ENCODE results near the gene CECR2.

The CECR2 gene

DNA sequence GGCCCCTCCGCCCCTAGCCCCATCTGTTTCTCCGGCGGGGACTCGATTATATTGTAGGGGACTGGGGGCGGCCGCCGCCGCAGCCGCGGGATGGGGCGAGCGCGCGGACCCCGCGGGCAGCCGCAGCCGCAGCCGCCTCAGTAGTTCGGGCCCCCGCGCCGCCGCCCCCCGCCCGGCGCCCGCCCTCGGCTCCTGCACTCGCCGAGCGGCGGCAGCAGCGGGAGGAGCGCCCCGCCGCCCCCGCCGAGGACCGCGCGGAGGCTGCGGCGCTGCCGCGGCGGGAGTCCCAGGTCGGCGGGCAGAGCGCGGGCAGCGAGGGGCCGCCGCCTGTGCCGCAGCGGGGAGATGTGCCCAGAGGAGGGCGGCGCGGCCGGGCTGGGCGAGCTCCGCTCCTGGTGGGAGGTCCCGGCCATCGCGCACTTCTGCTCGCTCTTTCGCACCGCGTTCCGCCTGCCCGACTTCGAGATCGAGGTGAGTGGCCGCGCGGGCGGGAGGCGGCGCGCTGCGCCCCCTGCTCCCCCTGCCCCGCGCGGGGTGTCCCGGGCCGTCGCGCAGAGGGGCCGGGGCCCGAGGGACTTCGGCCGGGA, at the start of gene CECR2:
CECR2 (plus strand) TSS at position 22 of the 587 bp plus-strand sequence; CDS start at position 346, 324 bp downstream.
- peak; percentile 46 for DNase-seq

DNA sequence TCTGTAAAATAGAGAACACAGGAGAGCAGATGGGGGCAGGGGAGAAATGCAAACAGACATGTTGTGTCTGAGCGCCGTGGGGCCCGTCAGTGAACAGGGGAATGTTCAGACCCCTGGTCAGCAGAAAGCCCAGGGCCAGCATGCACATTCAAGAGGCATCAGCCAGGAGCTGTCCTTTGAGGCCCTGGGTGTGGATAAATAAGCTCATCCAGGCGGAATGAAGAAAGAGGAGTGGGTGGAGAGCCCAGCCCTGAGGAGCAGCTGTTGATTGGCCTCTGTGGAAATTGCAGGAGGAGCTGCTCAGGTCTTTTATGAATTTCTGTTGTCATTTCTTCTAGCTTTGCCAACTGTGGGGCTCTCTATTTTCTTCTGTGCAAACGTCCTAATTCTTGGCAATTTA, 49.7 kb upstream of the CECR2 start:
- DNase-seq, result peak; percentile 58

DNA sequence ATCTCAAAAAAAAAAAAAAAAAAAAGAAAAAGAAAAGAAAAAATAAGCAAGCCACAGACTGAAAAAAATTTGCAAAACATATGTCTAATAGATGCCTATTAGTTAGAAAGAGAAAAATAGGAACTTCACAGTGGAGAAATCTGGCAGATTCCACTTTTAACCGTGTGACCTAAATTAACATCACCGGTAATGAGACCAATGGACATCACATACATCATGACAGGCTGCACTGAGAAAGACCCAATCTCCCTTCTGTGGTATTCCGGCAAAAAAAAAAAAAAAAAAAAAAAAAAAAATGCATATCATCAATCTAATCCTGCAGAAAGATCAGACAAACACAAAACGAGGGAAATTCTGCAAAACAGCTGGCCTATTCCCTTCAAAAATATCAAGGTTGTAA, 46.7 kb upstream of the CECR2 start:
- no peak for DNase-seq

DNA sequence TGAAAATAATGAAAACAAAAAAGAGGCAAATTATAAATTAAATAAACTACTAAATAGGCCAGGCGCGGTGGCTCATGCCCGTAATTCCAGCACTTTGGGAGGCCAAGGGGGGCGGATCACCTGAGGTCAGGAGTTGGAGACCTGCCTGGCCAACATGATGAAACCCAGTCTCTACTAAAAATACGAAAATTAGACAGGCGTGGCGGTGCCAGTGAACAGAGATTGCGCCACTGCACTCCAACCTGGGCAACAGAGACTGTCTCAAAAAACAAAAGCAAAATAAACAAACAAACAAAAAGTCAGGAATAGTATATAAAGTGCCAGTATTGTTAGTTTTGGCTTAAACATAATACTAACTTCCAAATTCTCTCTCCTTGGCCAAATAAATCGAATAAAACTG, 37.6 kb upstream of the CECR2 start:
- no peak for DNase-seq

DNA sequence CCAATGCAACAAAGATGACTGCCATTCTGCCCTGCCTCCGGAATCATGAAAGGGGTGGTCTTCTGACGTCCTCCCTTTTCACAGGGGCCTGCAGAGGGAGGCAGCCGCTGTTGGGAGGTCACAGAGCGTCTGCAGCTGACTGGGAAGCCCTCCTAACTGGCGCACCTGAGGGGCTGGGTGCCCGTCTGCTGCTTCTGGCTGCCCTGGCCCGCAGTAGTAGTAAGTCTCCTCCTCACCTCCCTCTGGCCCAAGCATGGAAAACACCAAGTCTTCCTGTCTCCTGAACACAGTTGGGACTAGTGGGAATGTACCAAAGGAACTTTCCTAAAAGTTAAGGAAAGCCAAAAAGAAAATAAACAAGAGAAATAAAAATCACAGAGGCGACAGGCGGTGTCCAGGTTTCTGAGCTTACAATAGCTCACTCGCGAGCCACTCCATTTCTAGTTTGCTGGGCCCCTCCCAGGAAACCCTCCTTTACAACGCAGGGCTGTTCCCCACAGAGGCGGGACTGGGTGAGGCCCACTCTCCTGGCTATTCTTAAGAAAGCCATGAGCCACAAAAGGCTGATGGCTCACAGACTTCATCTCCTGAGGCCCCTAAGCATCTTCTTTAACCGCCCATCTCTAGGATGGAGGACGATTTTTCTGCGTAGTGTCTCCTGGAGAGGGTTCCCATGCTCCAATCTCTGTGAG, 37.0 kb upstream of the CECR2 start:
- no peak for DNase-seq

DNA sequence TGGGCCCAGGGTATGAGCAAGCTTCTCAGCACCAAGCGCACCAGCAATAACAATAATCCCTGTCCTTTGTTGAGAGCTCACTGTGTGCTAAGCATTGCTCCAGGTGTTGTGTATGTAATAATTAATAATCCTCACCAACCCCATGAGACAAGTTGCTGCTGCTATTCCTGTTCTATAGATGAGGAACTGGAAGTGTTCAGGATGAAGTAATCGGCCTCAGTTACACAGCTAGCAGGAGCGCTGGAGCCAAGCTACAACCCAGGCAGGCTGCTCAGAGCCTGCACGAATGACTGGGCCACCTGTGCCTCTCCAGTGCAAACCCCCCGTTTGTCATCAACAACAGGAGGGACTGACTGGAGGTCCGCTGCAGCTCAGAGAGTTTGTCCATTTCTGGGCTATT, 35.2 kb upstream of the CECR2 start:
- DNase-seq, result no peak

DNA sequence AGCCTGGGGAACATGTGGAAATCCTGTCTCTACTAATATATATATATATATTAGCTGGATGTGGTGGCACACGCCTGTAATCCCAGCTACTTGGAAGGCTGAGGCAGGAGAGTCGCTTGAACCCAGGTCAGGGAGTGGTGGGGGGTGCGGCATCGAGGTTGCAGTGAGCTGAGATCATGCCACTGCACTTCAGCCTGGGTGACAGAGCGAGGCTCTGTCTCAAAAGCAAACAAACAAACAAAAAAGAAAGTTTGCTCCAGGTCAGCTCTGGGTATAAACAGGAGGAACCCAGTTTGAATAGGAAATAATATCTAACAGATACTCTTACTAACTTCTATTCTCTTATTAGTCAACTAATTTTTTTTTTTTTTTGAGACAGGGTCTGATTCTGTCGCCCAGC, 34.3 kb upstream of the CECR2 start:
- DNase-seq, result no peak

DNA sequence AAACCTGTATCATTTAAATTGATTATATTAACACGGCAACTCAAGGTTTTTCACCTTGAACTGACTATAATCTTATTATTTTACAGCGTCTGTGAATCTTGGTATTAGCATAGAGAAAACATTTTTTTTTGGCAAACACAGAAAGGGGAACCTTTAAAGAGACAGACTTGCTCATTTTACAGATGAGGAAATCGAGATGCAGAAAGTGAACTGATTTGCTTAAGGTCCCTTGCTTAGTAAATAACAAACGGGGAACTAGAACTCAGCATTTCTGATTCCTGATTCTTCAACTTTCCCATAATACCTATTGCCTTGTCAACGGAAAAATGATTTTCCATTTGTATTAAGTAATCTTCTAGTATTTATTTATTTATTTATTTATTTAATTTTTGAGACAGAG, 33.2 kb upstream of the CECR2 start:
- DNase-seq, result no peak

DNA sequence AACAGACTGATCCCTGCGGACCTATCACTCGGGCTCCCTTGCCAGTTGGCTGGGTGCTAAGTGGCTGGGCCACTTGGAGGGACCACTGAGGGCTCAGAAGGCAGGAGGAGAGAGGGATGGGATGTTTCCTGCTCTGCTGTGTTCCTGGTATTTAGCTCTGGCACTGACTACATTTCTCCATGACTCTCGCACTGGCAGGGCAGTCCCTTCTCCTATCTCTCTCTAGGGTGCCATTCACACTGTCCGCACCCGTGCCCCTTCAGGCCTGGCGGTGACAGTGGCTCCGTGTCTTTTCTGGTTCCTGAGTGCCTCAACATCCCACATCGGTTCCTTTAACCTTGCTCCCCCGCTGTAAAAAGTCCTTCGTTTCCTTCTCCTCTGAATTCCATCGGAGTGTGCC, 31.6 kb upstream of the CECR2 start:
- DNase-seq, result no peak

DNA sequence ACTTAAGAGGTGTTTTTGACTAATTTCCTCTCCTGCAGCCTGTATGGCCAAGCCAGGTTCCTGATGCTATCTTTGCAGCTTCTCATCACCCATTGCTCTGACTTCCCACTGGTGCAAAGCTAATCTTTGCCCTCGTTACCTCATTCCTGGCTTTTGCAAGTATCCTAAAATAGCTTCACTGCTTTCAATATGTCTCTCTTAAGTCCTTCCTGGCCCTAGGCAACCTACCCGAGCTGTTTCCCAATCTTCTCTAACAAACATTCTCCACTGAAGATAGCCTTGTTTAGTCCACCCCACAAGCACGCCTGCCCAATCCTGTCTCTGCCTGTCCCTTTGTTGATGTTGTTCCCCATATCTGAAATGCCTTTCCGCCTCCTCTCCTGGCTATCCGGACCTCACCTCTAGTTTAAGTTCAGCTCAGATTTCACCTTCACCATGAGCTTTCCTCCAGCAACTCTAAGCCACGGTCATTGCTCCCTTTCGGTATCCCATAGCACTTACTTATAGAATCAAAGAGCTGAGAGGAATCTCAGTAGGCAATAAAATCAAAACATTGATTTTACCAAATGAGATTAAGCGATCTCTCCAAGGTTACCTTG, 30.1 kb upstream of the CECR2 start:
- no peak for DNase-seq

DNA sequence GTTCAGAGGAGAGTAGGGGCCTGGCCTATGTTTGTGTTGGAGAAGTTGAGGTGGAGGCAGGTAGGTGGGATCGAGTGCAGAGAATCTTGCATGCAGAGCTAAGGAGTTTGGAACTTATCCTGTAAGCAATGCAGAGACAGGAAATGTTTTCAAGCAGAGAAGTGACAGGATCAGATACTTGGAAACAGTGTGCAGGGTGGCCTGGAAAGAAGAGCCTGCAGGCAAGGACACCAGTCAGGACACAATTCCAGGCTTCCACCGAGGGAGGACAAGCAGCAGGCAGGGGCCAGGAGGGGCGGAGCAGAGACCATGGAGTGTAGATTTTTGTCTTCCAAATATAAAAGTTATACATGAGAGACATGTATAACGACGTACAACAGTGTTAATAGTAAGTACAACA, 26.9 kb upstream of the CECR2 start:
- DNase-seq, result no peak

DNA sequence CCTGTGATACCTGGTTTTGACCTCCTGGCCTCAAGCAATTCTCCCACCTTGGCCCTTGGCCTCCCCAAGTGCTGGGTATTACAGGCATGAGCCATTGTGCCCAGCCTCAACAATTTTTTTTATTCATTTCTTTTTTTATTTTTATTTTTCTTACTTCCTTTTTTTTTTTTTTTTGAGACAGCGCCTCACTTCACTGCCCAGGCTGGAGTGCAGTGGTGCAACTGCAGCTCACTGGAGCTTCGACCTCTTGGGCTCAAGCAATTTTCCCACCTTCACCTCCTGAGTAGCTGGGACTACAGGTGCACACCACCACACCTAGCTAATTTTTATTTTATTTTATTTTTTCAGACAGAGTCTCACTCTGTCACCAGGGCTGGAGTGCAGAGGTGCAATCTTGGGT, 25.5 kb upstream of the CECR2 start:
- DNase-seq, result no peak

DNA sequence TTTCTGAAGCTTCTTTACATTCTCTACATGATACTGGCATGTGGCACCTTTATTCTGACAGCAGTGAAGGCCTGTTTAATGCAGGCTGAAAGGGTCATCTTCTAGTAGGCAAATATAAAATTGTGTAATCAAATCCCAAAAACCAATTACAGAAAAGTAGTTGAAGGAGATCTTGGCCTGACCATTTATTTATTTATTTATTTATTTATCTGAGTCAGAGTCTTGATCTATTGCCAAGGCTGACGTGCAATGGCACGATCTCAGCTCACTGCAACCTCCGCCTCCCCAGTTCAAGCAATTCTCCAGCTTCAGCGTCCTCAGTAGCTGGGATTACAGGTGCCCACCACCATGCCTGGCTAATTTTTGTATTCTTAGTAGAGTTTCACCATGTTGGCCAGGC, 22.7 kb upstream of the CECR2 start:
- no peak for DNase-seq

DNA sequence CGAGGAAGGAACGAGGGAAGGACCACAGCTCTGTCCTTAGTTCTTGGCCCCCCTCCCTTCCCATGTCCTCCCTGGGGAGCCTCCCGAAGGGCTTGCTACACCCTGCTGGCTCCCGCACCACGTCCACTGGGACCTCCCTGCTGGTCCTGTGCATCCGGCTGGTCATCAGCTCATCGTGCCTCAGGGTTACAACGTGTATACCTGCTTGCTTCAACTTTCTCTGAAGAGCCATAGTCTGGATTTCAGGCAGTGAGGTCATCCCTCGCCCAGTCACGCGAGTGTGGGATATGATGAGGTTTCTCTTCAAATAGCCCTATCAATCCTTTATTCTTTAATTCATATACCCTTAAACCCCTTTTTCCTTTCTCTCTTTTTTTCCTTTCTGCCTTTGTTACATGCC, 21.5 kb upstream of the CECR2 start:
- no peak for DNase-seq

DNA sequence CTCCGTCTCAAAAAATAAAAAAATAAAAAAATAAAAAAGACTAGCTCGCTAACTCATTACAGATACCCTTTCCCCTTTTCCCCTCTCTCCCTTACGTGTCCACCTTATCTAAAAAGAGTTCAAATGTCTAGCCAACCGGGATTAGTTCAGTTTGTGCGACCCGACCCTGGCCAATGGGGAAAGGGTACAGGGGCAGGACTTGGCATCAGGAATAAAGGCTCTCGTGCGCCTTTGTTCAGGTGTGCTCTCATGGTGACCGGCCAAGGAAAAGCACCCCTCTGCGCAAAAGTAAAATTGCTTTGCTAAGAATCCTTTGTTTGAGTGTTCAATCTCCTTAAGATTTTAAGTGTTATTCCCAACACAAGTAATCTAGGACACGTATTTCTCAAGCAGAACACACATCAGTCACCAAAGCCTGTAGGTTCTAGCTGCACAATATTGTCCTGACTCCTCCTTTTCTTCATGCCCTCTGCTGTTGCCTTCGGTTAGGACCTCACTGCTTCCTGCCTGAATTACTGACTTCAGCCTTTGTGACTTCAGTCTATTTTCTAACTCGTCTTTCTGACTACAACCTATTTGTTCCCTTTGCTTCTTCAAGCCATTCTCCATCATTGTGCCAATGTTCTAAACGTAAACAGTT, 20.7 kb upstream of the CECR2 start:
- DNase-seq, result no peak

DNA sequence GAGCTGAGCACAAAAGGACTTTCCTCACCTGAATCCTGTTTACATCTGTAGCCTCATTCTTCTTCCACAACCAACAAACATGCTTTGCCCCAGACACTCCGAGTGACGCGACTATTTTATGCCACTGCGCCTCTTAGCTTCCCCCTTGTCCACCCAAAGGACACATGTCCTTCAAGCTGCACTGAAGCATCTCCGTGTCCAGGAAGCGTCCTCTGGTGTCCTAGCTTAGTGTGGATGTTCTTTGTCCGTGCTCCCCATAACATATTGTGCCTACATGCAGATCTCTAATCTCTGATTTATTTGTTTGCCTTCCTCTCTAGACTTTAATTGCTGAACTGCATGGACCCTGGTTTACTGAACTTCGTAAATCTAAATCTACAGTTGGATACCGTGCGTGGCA, 20.1 kb upstream of the CECR2 start:
- DNase-seq, result no peak

DNA sequence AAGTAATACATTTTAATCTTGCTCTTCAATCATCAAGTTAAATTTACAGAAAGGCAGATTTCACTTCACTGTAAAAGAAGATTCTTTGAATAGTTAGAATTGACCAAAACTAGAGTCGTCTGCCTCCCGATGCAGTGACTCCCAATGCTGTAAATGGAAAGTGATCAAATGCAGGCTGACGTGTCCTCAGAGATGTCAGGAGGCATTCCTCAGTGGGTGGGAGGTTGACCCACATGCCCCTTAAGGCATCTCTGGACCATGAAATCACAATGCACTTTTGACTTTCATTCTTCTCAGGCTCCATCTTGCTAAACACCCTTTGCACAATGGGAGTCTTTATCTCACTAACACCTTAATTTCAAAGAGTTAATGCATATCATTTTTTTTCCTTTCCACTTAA, 19.0 kb upstream of the CECR2 start:
- DNase-seq, result no peak

DNA sequence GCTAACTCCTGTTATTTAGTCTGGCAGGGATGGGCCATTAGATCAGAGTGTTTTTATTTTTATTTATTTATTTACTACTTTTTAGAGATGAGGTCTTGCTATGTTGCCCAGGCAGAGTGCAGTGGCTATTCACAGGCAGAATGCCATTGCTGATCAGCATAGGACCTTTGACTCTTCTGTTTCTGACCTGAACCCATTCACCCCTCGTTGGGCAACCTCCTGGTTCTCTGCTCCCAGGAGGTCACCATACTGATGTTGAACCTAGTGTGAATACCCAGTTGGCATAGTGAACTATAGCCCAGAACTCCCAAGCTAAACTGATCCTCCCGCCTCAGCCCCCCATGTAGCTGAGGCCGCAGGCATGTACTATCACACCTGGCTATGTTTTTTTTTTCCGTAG, 16.5 kb upstream of the CECR2 start:
- DNase-seq, result no peak

DNA sequence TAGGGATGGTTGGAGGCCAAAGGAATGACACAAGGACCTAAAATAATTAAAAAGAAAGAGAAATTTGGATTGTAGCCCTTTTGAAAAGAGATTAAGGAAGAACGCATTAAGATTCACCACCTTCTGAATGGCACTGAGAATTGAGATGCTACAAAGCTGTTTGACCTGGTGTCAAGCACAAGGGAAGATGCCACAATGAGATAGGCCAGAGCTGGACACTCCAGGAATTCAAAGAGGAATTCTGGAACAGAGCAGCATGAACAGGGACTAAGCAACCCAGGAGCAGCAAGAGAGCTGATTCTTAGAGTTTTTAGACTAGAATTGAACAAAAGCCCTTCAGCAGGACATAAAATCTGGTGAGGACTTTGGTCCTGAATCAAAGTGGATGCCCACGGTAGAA, 11.6 kb upstream of the CECR2 start:
- no peak for DNase-seq

DNA sequence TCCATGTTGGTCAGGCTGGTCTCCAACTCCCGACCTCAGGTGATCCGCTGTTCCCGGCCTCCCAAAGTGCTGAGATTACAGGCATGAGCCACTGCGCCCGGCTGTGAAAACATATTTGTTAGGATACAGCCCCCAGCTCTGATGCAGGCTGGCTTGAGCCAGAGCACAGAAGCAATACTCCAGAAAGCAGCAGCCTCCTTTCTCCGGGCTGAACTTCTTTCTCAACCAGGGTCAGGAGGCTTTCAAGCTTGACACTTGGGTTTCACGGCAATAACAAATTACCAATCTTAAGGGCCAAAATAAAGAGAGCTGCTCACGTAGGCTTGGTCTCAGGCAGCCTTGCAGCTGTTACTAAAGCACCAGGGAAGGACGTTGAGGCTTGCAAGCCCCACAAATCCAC, 10.8 kb upstream of the CECR2 start:
- no peak for DNase-seq

DNA sequence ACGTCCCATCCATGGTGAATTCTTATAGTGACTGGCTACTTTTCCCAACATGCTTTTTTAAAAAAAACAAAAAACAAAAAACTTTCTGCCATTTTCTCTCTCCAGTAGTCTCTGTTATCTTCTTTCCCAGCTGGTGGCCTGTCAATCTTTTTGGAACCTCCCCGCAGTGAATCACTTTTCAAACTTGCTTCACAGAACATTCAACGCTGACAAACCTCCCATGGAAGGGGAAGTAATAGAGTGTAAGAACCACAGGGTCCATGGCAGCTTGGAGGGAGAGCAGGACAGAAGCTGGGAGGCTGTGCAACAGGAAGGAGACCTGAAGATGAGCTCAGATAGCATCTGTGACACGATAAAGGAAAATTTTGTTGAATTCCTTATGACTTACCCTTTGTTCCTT, 9.8 kb upstream of the CECR2 start:
- DNase-seq, result no peak

DNA sequence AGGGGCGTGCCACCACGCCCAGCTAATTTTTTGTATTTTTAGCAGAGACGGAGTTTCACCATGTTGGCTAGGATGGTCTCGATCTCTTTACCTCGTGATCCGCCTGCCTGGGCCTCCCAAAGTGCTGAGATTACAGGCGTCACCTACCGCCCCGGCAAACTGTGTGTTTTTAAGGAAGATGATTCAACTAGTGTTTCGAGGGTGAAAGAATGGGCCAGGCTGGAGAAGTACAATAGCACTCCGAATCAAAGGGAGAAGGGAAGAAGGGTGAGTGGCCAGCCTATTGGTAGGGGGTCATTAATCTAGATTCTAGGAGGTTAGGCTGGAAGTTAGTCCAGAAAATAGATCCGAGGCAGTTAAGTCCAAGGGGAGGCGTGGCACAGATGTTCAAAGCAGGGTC, 2.9 kb upstream of the CECR2 start:
- no peak for DNase-seq

DNA sequence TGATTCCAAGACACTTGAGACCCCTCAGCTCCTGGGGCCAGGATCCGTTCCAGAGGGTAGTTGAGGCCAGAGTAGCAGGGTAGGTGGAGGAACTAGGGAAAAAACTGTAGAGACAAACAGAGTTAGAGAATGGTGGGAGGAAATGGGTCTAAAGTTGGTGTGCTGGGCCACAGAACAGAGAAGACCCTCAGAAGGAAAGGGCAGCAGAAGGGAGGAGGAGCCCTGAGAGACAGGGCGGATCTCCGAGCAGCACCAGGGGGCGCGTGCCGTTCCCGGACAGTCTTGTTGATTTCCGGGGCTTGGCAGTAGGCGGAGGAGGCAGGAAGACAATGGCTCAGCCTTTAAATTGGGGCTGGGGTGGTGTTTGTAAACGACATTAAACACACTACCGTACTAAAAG, 2.4 kb upstream of the CECR2 start:
- DNase-seq, result no peak

DNA sequence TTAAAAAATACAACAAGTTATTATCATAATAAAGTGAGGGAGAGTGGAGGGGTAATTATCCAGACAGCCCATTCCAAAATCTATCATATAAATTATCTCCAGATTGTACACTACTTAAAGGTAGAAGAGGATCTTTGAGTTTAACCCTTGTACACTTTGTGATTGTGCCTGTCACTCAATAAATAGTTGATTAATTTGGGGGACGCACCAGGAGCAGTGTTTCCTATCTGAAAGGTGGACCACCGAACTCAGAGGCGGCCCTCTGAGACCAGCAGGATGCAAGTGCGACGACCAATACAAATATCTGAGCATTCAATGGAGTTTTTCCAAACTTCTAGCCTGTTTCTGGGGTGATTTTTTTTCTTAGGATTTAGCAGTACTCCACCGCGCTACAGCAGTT, 1.1 kb upstream of the CECR2 start:
- no peak for DNase-seq
